Vagina (tissue), 2 donors: ENCODE measurements around the gene PRELID3B. TPM values are rescaled to one million over a fixed set of nuclear protein-coding genes. Genes with fewer than 3 reads are reported as not detected.

Source experiments
- DNase-seq, 2 donors: peaks; one replicate each; pipeline ENCODE4 v3.0.0-alpha.2; 2017; ENCODE audit errors: extremely low spot score in 2 of 2
- H3K27ac ChIP-seq: fragments of 200-600 bp; sonication (generic); one replicate; pipeline ENCODE4 v1.5.1; 2019
- H3K27me3 ChIP-seq: fragments of 200-600 bp; sonication (generic); one replicate; pipeline ENCODE4 v1.5.1; 2019
- H3K36me3 ChIP-seq, 2 donors: fragments of 200-600 bp; sonication (generic); one replicate each; pipeline ENCODE4 v1.5.1; 2017 to 2019
- H3K4me1 ChIP-seq: fragments of 200-600 bp; sonication (generic); one replicate; pipeline ENCODE4 v1.5.1; 2019
- H3K4me3 ChIP-seq, 2 donors: fragments of 200-600 bp; sonication (generic); 1 replicate in 1 of 2; 2 replicates in 1 of 2; pipeline ENCODE4 v1.5.1; 2016 to 2019
- H3K9me3 ChIP-seq: fragments of 200-600 bp; sonication (generic); one replicate; pipeline ENCODE4 v1.5.1; 2019
- POLR2A ChIP-seq, 2 donors: fragments of 450-650 bp; IDR thresholded peaks; one replicate each; pipeline ENCODE4 v1.6.1; 2017; ENCODE audit warnings: antibody characterized with exemption in 2 of 2, mild to moderate bottlenecking in 2 of 2, moderate library complexity in 2 of 2
- POLR2AphosphoS5 ChIP-seq, 2 donors: sonication (generic); formaldehyde crosslinking; IDR thresholded peaks; one replicate each; pipeline ENCODE4 v1.9.0; 2017; ENCODE audit warnings: antibody characterized with exemption in 2 of 2, mild to moderate bottlenecking in 2 of 2, low read depth in 1 of 2; ENCODE audit not compliant: insufficient read depth in 1 of 2
- intact Hi-C: fragments of 100-400 bp; cut with DNase I; formaldehyde crosslinking; loops from one replicate; pipeline ENCODE4 v1.15.1; 2023
- total RNA-seq: library from RNA; depleted of rRNA; stranded (reverse); fragments of >200 nt; gene quantifications from one replicate; pipeline ENCODE4 v1.2.3, GENCODE V29; 2016
- TF ChIP-seq, protein P1 (sequence below), 3 experiments: fragments of 450-650 bp in 2 of 3; fragments of 200-600 bp in 1 of 3; sonication (generic) in 1 of 3; IDR thresholded peaks; one replicate each; pipeline ENCODE4 v1.5.1; 2017 to 2019; ENCODE audit warnings: antibody characterized with exemption in 3 of 3, mild to moderate bottlenecking in 2 of 3, moderate library complexity in 2 of 3

The PRELID3B gene
- total RNA-seq, 1 donor from 2014 or later, result 73.4 TPM

GRCh38 chr20:59008715-59009336 is 33.8 kb downstream of the PRELID3B start:
- intact Hi-C loops, result no loop called here
- Histone ChIP-seq H3K27me3 (no peaks in the 10 kb centered on the region), H3K36me3 (no peaks in the 10 kb centered on the region), H3K27ac (no peak overlapping the region), H3K4me1 (peaks cover 53% of the 10 kb centered on the region), H3K4me3 (no peak overlapping the region), H3K9me3 (no peaks in the 10 kb centered on the region)
- TF ChIP-seq POLR2AphosphoS5 (IDR thresholded peaks at IDR 0.05; ENCODE audit: insufficient read depth in 1 of 2, low read depth in 1 of 2) (no peak), POLR2A (IDR thresholded peaks at IDR 0.05) (no peak)
- TF ChIP-seq, protein P1, sequence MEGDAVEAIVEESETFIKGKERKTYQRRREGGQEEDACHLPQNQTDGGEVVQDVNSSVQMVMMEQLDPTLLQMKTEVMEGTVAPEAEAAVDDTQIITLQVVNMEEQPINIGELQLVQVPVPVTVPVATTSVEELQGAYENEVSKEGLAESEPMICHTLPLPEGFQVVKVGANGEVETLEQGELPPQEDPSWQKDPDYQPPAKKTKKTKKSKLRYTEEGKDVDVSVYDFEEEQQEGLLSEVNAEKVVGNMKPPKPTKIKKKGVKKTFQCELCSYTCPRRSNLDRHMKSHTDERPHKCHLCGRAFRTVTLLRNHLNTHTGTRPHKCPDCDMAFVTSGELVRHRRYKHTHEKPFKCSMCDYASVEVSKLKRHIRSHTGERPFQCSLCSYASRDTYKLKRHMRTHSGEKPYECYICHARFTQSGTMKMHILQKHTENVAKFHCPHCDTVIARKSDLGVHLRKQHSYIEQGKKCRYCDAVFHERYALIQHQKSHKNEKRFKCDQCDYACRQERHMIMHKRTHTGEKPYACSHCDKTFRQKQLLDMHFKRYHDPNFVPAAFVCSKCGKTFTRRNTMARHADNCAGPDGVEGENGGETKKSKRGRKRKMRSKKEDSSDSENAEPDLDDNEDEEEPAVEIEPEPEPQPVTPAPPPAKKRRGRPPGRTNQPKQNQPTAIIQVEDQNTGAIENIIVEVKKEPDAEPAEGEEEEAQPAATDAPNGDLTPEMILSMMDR (IDR thresholded peaks at IDR 0.05), result no peak
- peak in 1 of 2 donors; percentile 49 for DNase-seq

DNA sequence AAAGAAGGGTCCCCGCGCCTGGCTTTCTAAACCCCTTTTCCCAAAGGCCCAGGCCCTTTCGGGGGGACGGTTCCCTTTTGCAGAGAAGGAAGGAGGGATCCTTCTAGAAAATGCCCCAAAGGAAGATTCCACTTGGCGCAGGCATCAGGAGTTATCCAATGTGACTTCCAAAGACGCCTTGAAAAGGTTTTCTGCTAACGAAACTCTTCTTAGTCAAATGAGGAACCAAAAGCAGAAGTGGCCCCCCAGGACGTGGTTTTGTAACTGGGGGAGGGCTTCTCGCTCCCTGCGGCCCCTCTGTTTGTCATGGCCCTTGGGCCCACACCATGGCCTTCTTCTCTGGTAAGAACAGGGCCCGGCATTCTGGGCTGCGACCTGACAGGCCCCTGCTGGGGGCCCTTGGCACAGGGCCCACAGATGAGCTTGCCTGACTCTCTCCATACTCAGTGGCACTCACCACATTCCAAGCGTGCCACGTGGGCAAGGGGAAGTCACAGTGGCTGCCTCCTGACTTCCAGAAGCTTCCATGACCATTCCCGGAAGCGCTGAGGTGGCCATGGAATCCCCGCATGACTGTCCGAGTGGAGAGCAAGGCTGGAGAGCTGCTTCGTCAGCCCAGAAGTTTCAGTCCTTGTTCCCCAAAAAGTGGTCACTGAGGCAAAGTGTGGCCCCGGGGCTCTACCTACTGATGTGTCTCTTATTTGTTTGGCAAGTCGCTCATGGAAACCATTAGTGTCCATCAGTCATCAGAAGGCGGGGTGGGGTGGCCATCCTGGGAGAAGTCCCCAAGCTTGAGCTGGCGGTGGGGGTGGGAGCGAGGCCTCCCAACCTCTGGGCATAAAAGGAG is 34.7 kb downstream of the PRELID3B start:
- Histone ChIP-seq H3K4me1 (peaks cover 53% of the 10 kb centered on the region), H3K9me3 (no peaks in the 10 kb centered on the region), H3K4me3 (peak overlapping the region; percentile 61 to 78), H3K36me3 (no peaks in the 10 kb centered on the region), H3K27ac (peak overlapping the region; percentile 76), H3K27me3 (no peaks in the 10 kb centered on the region)
- TF ChIP-seq POLR2A (IDR thresholded peaks at IDR 0.05) (no peak), POLR2AphosphoS5 (IDR thresholded peaks at IDR 0.05; ENCODE audit: insufficient read depth in 1 of 2, low read depth in 1 of 2) (peak in 1 of 2 donors; percentile 16)
- intact Hi-C loops, result no loop called here
- no peak for DNase-seq

DNA sequence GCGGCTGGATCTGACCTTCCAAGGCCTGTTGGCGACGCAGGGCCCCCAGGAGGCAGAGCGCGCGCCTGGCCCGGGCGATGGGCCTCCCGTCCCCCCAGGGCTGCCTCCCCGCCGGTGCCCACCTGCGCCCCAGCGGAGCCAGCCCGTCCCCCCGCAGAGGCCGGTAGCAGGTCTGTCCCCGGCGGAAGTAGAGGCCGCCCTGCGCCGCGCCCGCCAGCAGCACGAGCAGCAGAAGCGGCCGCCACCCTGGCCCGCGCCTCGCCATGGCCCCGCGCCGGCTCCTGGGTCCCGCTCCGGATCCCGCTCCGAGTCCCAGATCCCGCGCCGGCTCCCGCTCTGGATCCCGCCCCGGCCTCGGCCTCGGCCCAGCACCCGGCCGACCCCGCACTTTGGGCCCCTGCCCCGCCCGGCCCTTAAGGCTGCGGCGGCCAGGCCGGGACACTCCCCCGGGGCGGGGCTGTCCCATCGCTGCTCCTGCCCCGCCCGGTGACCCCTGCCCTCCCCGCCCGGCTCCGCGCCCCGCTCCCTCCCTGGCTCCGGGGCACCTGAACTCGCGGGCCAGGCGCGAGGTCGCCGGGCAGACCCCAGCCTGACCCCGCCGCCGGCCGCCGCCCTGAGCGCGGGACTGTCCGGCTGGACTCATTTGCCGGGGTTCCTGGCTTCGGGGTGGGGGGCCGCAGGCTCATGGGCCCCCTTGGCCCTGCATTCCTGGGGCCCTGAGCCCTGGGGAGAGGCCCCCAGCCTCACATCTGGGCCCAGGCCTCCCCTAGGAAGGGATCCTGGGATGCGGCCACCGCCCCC is 35.5 kb downstream of the PRELID3B start, which contains the start of gene CTSZ:
CTSZ (minus strand) TSS at position 391 of the 801 bp plus-strand sequence; CDS start at position 265, 126 bp downstream.
- Histone ChIP-seq H3K4me1 (peaks cover 53% of the 10 kb centered on the region), H3K27me3 (no peaks in the 10 kb centered on the region), H3K4me3 (peak within 1 kb of the TSS; percentile 61 to 78), H3K36me3 (no peaks in the 10 kb centered on the region), H3K9me3 (no peaks in the 10 kb centered on the region), H3K27ac (peak within 1 kb of the TSS; percentile 76)
- intact Hi-C loops, result no loop called here
- no peak for DNase-seq
- TF ChIP-seq POLR2A (IDR thresholded peaks at IDR 0.05), result no peak
- no peak for TF ChIP-seq POLR2AphosphoS5 (IDR thresholded peaks at IDR 0.05; ENCODE audit: insufficient read depth in 1 of 2, low read depth in 1 of 2)
- TF ChIP-seq, protein P1 (IDR thresholded peaks at IDR 0.05), result no peak

DNA sequence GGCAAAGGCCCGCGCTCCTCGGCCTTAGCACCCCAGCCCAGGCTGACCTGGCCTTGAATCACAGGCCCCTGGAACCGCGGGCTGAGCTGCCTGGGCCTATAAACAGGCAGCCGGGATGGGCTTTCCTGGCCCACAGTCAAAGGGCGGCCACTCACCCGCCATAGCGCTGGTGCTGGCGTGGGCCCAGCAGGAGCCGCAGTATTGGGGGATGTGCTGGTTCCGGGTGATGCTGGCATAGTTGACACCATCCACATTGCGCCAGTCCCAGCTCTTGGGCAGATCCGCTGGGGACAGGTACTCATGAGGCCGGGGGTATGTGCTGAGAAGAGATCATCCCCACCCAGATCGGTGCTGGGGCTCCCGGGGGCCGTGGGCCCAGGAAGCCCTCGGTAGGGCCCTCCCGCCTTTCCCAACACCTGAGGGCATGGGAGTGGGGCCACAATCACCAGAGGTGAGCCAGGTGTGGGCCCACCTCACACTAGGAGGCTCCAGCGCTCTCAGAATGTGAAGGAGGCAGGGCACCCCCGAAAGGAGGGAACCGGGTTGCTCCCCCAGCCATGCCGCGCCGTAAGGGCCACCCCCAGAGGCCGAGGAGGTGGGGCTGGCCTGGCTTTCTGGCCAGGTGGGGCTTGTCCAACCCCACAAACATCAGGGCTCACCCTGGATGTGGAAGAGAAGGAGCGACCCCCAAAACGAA is 36.3 kb downstream of the PRELID3B start:
- Histone ChIP-seq H3K27ac (peak overlapping the region; percentile 76), H3K36me3 (peaks cover 0 to 2% of the 10 kb centered on the region in 2 donors), H3K4me3 (peak overlapping the region; percentile 61 to 78), H3K4me1 (peaks cover 48% of the 10 kb centered on the region), H3K9me3 (no peaks in the 10 kb centered on the region), H3K27me3 (no peaks in the 10 kb centered on the region)
- peak in 1 of 2 donors; percentile 22 for TF ChIP-seq POLR2AphosphoS5 (IDR thresholded peaks at IDR 0.05; ENCODE audit: insufficient read depth in 1 of 2, low read depth in 1 of 2)
- TF ChIP-seq POLR2A (IDR thresholded peaks at IDR 0.05), result no peak
- DNase-seq, result no peak
- intact Hi-C loops, result no loop called here

DNA sequence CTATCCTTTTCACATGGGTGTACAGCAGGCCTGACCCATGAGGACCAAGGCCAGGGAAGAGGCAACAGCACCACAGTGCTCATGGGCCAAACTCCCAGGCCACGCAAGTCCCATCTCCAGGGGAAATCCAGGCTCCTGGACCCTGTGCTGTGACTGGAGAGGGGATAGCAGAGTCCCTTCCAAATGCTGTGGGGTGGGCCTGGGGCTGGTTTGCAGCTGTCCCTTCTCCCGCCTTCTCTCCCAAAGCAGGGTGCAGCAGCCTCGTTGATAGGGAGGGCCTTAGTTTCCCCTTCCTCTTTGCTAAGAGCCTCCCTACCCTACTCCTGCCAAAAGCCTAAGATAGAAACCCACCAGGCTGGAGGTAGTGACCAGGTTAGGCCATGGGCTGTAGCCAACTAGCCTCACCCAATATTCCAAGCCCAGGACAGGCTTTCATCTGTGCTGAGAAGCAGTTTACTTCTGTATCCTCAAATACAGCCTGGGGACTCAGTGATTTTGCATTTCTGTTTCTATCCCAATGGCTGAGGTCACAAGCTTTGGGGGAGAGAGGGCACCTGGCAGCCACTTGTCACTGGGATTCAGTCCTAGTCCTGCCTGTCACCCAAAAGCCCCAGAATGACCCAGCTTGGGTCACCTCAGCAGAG is 36.9 kb downstream of the PRELID3B start:
- no peak for DNase-seq
- no peaks in the 10 kb centered on the region for H3K9me3 ChIP-seq
- TF ChIP-seq POLR2A (IDR thresholded peaks at IDR 0.05) (no peak), POLR2AphosphoS5 (IDR thresholded peaks at IDR 0.05; ENCODE audit: insufficient read depth in 1 of 2, low read depth in 1 of 2) (no peak)
- TF ChIP-seq, protein P1 (IDR thresholded peaks at IDR 0.05), result no peak
- peaks cover 41% of the 10 kb centered on the region for H3K4me1 ChIP-seq
- H3K27me3 ChIP-seq, result no peaks in the 10 kb centered on the region
- H3K4me3 ChIP-seq, result peak overlapping the region; percentile 61 to 78
- H3K27ac ChIP-seq, result peak overlapping the region; percentile 76
- peaks cover 0 to 5% of the 10 kb centered on the region in 2 donors for H3K36me3 ChIP-seq
- intact Hi-C loops, result no loop called here
